Epidermal melanocyte (primary cell): Measurements from ENCODE around the gene NDRG2.

Experiments used
- DNase-seq: peaks from one replicate; pipeline ENCODE4 v3.0.0; 2011; ENCODE audit warnings: low spot score; ENCODE audit not compliant: insufficient read length

Gene NDRG2

DNA sequence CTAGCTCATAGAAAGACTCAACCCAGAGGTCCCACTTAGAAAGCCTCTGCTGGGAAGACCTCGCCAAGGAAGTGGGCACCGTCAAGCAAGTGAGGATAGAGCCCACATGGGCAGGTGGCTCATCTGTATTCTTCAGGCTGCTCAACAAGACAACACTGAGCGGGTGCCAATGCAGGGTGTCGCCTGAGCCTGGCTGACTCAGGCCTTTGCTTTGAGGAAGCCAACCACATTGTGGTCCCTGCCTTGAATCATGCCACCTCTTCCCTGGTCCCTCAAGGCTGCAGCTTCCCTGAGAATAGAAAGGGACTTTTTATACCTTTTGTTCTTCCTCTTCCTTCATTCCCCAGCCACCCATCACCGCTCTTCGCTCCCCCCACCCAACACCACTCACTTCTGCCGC, 11.9 kb upstream of the NDRG2 start:
- DNase-seq: no peak

DNA sequence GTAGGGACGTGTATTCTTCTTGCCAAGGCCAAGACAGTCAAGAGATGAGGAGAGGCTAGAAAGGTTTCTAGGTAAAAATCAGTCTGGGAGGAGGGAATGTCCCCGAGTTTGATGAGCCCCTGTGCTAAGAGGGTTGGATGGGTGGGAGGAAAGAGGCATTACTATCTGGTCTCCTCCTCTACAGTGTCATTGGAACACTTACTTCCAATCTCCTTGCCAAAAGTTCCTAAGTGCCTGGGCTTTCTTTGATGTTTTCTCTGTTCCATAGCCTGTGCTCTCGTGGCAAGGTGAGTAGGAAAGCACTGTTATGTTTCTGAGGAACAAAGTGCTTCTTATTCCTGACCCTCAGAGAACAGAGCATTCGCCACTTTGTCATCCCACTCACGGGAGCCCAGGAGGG, 9.8 kb upstream of the NDRG2 start, which contains the start of gene RNASE13:
TSS of gene RNASE13 (minus strand) at position 101 of the 400 bp plus-strand sequence. CDS start 519 bp downstream, outside the sequence.
- no peak for DNase-seq

DNA sequence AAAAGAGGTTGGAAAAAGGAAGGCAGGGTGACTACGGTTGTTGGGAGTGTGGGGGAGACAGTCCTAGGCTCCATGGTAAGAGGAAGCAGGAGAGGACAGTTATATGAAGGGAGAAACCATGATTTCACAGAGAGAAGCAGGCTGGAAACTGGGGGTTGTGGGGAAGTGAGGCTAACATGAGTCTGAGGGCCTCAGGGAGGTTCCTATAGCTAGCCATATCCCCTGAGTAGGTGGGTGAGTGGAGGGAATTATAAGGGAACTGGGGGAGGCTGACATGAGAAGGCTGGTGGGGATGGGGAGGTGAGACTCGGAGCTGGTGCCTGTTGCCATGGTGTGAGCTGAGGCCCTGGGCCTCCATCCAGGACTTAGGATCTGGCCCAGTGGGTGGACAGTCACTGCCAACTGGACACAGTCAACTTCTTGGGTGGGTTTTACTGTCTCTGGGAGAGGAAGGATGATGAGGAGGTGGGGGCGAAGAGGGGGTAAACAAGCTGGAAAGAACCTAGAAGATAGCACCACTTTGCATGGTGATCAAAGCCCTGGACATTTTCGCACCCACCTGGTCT, 8.4 kb upstream of the NDRG2 start:
- no peak for DNase-seq

DNA sequence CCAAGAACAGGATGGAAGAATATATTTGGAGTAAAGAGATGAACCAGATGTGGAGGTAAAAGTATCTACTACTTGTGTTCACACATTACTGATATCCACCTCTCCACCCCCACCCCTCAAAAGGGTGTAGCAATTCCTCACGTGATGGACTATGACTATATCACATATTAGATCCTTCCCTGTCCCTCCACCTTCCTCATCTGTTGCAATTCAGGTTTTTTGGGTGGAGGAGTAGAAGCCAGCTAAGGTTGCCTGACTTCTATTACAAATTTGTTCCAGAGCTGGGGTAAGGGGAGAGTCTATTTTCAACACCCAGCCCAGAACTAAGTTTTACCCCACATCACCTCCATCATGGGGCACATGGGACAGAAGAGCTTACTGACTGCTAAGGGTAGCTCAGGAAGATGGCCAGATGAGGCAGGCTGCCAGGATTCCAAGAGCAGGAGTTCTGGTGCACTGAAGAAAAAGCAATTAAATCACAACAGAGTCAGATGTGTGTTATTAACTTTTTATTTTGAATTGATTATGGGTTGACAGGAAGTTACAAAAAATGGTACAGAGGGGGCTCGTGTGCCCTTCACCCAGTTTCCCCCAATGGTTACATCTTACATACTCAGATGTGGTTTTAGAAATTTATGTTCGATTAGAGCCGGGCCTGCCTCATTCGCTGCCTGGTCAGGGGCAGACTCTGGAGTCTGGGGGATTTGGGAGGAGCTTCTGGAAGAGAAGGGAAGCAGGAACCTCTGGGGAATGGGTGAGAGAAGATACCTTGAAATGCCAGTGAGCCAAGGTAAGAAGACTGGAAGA, 7.7 kb upstream of the NDRG2 start:
- no peak for DNase-seq

DNA sequence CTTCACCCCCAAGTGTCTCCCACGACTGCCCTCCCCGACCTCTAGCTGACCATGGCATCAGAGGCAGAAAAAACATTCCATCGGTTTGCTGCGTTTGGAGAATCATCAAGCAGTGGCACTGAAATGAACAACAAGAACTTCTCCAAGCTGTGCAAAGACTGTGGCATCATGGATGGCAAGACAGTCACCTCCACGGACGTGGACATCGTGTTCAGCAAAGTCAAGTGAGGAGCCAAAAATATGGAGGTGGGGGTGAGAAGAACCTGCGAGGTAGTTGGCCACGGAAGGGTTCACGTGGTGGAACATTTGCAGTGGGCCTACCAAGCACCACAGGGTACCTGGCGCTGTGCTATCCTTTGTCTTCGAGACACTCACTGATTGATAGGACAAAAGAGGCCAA, 5.7 kb upstream of the NDRG2 start:
- DNase-seq: no peak

DNA sequence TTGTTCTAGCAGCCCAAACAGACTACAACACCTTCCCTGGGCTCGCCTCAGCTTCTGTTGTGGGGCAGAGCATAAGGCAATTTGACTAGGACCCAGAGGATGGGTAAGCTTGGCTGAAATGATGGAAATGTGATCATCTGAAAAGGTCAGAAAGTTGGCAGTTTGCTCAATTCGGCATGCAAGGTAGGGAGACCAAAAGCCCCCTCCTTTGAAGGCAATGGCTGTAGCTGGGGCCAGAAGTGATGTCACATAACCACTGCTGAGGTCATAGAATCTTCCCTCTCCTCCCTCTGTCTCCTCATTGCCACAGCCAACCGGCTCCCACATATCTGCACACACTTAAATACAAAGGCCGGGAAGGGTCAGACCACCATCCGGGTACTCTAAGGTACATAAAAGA, 5.1 kb upstream of the NDRG2 start, which contains the start of gene TPPP2:
TSS of gene TPPP2 (plus strand) at position 301 of the 400 bp plus-strand sequence. CDS start 365 bp downstream, outside the sequence.
- DNase-seq: no peak

DNA sequence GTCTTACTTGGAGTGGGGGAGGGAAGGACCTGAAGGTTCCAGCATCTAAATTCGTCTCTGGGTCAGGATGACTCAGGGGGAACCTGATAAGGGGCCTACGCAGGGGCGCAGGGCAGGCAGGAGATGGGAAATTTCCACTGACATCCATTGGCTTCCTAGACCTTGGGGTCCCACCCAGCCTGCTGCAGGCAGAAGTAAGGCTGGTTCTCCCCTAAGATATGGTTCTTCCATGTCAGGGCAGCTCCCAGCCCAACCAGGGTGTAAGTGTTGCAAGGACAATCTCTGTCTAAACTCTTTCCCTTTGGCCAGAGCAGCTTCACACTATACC, 2.1 kb upstream of the NDRG2 start:
- no peak for DNase-seq

DNA sequence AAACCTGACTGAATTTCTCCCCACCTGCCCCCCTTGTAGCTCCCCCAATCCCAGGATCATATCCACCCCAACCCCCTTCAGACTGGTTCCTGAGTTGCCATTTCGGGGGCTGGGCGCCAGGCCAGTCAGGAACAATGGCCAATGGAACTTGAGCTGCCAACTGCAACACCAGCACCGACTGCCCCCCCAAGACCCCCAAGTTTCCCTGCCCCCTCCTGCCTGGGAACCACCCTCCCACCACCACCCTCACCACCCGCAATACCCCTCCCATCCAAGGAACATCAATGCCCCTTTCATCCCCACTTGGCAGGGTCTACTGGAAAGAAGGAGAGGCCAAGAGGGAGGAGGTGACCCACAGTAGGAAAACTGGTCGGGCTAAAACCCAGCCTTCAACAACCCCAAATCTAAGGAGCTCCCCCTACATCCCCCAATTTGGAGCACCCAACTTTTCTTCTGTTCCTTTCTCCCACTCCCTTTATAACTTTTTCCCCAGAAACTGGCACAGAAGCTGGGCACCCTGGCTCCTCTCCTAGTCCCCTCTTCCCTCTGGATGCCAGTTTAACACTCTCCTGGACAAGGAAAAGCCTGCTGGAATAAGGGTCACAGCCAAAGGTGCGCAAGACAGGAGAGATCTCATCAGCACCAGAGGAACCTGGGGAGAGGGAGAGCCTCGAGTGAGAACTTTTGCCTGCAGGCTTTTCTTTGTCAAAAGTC, 1.6 kb upstream of the NDRG2 start:
- no peak for DNase-seq

DNA sequence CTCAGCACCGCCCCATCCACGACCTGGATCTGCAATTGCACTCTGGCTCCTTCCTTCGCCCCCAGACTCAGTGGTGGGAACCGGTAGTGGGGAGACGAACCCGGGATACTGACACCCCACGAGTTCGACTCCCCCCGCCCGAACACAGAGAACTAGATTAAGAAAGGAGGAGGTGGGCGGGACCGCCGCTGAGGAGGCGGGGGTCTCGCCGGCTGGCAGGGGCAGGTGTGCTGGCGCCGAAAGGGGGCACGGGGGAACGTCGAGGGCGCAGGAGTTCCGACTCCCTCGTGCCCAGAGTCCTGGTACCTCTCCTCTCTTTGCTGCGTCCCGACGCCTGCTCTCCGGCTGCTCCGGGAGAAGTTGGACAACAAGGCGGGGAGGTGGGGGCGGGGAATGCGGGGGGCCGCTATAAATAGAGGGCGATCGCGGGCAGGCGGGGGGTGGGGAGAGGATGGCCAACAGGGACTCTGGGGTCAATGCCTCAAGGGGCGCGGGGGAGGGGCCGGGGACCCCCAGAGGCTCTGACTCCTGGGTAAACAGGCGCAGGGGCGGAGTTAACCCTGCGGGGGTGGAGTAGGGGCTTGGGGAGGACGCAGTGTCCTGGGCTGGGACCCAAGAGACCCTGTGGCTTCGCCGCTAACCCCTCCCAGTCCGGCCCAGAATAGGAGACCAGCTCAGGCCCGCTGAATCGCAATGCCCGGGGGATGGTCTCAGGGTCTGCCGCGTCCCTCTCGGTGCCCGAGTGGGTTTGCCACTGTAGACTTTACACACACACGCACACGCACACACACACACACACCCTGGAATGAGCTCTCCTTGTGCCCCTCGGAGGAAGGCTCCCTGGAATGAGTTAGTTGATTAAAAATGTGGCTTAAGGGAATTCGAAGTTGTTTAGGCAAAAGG, 761 bp upstream of the NDRG2 start:
- no peak for DNase-seq

DNA sequence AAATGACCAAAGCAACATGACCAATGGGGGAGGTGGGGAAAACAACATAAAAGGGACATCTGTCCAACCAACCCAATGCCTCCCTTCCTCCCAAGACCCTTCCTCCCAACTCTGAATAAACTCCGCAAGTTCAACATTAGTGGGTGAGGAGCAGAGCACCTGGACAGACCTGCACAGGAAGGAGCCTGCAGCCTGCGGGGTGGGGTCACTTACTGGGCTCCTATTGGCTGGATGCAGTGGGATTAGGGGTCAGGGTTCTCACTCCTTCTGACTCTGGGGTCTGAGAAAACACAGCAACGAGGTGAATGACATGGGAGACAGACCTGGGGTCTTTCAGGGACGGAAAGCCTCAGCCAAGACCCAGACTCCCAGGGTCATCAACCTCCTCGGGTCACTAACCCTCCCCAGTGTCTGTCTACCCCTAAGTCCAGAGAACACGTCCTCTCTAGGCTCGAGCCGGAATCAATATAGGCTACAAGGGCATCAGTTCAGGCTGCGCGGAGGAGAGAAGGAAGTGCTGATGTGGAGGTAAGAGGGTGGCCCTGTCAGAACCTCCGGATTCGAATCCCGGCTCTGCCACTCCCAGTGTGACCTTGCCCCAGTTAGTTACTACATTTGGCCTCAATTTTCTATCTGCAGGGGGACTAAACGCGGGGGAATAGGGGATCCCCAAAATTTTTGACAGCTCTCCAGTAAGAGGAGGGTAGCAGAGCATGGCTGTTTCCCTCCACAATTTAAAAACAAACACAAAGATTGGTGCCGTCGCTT, 860 bp downstream of the NDRG2 start:
- DNase-seq: no peak

DNA sequence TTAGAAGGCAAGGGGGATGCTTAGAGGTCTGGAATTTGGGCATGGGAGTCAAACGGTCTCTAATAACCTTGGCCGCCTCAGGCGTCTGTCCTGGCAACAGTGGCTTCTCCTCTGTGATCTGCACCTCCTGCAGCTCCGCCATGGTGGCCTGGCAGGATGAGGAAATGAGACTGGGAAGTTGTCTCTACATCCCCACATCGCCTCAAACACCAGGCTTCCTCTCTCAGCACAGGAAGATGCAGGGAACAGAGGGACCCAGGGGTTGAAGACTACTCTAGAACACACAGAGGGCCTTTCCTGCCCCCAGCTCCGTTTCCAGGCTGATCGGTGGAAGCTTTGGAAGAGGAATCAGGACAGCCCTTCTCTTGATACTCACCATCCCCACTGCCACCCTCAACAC, 1.7 kb downstream of the NDRG2 start:
- no peak for DNase-seq

DNA sequence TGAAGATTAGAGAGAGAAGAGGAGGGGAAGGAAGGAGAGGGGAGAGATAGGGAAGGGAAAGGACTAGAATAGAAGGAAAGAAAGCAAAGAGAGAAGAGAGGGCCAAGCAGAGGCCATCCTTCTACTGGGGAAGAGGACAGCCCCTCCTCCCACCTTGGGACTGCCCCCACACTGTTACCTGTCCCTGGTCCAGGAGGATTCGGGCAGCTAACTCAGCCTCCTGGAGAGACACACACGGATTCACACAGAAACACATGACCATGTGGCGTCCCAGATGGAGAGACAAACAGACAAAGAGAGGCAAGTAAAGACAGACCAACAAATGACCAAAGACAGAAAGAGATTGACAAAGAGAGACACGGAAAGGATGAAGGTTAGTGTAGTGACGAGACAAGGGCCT, 2.2 kb downstream of the NDRG2 start:
- DNase-seq: no peak

DNA sequence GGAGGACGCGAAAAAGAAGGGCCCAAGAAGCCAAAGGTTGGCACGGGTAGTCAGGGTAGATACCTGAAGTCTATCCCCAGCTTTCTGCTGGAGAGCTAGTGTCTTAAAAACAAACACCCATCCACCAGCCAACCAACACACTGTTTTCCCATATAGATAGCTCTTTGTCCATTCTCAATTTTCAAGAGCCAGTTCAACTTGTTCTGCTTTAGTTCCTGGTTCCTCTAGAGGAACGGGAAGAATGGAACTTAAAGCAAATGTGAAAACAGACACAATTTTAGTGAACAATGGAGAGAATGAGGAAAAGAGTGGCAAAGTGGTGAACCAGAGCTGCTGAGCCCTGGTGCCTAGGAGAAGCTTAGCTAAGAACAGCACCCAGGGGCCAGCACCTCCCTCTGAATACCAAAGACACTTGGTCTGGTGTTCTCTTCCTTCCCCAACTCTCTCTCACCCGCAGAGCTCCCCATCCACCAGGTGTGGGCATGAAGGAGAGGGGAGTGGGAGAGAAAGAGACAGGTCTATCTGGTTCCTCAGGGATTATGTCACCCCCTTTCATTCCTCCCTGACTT, 3.8 kb downstream of the NDRG2 start:
- no peak for DNase-seq

DNA sequence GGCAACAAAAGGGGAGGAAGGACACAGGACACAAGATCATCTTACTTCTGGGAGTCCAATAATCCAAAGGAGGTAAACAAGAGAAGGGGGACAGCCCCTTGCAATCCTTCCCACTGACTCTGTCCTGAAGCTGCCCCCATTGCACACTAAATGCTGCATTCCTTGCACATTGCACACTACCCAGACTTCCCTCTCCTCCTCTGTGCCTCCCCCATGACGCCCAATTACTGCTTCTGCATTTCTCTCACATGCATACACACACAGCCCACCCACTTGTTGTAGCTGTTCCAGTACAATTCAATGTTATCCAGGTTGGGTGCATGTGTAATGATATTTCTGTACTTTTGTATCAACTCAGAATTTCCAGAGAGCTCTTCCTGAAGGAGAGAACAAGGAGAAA, 5.5 kb downstream of the NDRG2 start:
- no peak for DNase-seq

DNA sequence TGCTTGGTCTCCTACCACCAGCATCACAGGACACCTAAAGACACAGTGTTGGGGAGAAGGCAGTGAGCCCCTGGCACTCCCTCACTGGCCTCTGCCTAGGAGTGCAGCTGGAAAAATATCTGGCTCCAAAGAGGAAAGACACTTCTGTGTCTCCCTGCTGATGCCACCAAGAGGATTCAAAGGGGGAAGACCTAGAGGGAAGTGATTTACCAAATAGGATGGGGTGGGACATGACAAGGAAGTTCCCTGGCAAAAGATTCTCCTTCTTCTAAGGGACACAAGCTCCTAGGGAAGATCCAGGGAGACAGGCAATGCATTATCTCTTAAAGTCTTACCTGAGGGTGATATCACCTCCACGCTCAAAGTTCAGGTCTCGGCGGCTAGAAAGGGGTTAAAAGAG, 6.1 kb downstream of the NDRG2 start:
- no peak for DNase-seq

DNA sequence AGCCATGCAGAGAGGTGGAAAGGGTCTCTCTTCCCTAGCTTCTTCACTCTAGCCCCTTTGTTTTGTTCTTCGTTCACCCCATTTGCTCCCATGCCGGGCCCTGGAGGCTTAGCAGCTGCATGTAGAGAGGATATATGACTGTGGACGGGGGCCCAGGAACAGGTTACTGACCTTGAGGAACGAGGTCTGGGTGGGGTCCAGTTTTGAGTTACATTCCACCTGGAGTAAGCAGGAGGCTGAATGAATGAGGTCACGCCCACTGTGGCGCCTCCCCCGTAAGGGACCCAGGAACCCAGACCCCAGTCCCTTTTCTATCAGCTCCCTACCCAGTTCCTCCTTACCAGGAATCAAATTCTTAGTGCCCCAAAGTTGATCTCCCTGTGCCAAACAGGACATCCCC, 6.6 kb downstream of the NDRG2 start:
- no peak for DNase-seq

DNA sequence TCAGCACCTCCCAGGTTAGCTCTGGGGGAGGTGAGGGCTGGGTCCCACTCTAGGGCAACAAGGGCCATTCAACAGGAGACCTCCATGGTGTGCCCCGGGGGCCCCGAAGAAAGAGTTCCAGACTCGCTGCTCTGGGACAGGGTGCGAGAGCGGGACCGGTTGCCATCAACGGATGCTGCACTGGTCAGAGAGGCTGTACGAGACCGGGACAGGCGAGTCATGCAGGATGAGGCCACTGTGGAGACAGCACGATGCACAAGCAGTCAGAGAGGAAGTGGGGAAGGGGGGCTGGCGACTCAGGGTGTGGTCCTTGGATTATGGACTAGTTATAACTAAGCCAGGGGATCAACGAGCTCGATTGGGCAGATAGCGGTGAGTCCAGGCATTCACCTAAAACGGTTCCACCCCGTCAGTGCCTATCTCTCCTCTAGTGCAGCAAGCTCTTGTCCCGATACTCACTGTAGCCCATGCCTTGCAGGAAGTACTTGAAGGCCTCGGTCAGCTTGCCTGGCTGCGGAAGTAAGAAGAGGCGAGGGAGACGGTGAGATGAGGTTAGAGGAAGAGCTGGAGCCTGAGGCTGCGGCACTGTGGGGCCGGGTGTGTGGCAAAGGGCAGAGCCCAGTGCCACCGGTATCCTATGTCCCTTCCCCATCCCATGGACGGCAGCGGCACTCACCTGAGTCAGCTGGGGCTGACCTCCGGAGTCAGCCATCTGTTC, 7.2 kb downstream of the NDRG2 start:
- DNase-seq: no peak

DNA sequence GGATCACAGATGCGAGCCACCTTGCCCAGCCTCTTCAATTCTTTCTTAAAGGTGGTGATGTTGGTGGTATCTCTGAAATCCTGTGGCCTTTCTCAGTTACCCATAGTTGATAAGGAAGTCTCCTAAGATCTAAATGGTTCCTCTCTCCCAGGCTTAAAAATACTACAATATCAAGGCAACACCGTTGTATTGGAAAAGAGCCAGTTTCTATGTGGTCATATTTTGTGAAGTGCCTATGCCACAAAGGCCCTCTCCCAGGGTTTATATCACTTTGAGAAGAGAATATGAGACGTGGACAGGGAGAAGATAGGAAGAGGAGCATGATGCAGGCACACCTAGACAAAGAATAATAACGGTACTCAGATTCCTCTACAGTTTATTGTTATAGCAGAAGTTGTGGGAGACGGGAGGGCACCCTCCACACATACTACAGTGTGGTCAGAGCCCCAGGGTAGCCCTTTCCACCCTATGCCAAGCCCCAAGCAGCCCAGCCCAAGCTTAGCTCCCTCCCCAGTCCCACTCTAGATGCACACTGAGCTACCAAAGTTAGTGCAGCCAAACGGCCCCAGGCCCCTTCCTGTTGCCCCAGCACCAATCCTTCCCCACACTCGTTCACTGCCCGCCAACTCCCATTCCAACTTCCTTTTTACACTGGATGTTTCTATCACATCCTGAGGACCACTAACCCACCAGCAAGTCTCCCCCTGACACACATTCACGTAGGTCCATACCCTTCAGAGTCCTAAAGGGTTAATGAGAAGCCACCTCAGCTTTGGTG, 8.3 kb downstream of the NDRG2 start:
- DNase-seq: no peak

DNA sequence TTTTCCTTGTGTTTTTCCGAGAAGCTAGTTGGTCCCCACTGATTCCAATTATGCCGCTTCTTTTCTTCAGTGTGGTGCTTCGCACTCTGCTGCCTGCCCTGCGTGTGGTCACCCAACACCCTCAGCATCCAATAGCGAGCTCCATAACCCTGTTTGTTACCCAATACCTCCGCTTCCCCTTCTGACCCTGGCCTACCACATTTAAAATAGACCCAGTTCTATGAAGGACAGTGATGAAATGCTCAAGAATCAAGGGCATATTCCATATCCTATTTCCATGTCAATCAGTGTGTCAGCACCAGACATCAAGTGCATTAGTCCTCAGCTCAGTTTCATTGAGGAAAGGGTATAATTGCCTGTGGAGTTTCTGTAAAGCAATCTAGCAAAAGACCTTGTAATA, 9.5 kb downstream of the NDRG2 start:
- no peak for DNase-seq
